NT2/D1 (cell line): ENCODE measurements around the gene ZNF275.

ENCODE experiments used
- DNase-seq: peaks from one replicate; pipeline ENCODE4 v3.0.0-alpha.2; 2011; ENCODE audit warnings: low read depth, low spot score
- H3K27me3 ChIP-seq: 2 replicates; pipeline ENCODE4 v1.6.0; 2011; ENCODE audit warnings: mild to moderate bottlenecking; ENCODE audit not compliant: insufficient read length, insufficient read depth
- H3K36me3 ChIP-seq: 2 replicates; pipeline ENCODE4 v1.6.1; 2011; ENCODE audit warnings: mild to moderate bottlenecking, low read length, mixed read lengths; ENCODE audit not compliant: insufficient read depth, insufficient read length
- H3K4me1 ChIP-seq: 2 replicates; pipeline ENCODE4 v1.5.1; 2011; ENCODE audit not compliant: insufficient read depth, insufficient read length
- H3K4me3 ChIP-seq: 2 replicates; pipeline ENCODE4 v1.5.1; 2011; ENCODE audit warnings: low read depth; ENCODE audit not compliant: insufficient read length
- H3K9ac ChIP-seq: 2 replicates; pipeline ENCODE4 v1.6.0; 2011; ENCODE audit warnings: low read depth; ENCODE audit not compliant: insufficient read length
- H3K9me3 ChIP-seq: 2 replicates; pipeline ENCODE4 v1.5.1; 2011; ENCODE audit warnings: mild to moderate bottlenecking, low read length; ENCODE audit not compliant: insufficient read depth
- SUZ12 ChIP-seq: IDR thresholded peaks from 2 replicates; pipeline ENCODE4 v1.6.1; 2011; ENCODE audit not compliant: insufficient read length, insufficient read depth; ENCODE audit errors: extremely low read depth
- YY1 ChIP-seq: IDR thresholded peaks from 2 replicates; pipeline ENCODE4 v1.6.1; 2011; ENCODE audit not compliant: insufficient read length, insufficient read depth
- ZNF274 ChIP-seq: IDR thresholded peaks from 2 replicates; pipeline ENCODE4 v1.6.1; 2011; ENCODE audit warnings: mild to moderate bottlenecking, low read depth, low read length

Gene ZNF275

DNA sequence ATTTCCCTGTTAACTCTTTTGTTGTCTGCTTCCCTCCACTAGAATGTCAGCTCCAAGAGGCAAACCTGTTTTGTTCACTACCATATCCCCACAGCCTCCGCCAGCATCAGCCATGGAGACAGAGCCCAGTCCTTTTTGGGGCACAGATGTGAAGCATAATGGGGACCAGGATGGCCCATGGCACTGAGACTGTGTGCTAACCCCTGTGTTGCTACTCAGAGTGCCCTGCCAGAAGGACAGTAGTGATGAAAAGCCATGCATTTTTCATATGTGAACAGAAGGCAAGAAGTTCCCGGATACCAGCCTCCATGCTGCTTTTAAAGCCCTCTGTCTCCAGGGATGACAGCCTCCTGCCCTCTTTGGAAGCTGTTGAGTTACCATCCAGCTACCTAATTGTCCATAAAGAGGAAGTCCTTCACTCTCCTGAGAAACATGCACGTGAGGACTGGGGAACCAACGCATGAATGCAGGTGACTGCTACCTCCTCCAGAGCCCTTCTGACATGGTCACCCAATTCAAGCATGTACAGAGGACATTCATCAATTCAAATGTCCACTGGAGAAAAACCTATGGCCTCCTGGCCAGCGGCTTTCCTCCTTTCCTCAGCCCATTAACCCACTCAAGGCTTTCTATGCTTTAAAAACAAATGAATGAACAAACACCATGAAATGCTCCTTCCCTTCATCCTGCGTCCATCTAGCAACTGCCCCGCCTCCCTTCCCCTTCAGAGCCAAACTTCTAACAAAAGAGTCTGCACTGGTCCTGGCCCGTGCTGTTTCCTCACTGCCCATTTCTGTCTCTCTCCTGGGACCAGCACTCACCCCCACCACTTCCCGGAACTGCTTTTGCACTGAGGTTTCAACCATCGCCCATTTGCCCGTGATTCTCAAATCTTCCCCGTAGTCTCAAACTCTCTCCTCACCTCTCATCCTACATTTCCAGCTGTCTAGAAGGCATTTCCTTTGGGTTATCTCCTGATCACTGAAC, 30.4 kb upstream of the ZNF275 start:
- H3K9ac ChIP-seq = no peak overlapping the region
- H3K36me3 ChIP-seq = no peaks in the 10 kb centered on the region
- TF ChIP-seq SUZ12 = no peak
- no peak for TF ChIP-seq ZNF274
- no peak for TF ChIP-seq YY1
- H3K4me1 ChIP-seq = no peaks in the 10 kb centered on the region
- no peaks in the 10 kb centered on the region for H3K9me3 ChIP-seq
- H3K27me3 ChIP-seq = no peaks in the 10 kb centered on the region
- no peak for DNase-seq
- H3K4me3 ChIP-seq = no peak overlapping the region

DNA sequence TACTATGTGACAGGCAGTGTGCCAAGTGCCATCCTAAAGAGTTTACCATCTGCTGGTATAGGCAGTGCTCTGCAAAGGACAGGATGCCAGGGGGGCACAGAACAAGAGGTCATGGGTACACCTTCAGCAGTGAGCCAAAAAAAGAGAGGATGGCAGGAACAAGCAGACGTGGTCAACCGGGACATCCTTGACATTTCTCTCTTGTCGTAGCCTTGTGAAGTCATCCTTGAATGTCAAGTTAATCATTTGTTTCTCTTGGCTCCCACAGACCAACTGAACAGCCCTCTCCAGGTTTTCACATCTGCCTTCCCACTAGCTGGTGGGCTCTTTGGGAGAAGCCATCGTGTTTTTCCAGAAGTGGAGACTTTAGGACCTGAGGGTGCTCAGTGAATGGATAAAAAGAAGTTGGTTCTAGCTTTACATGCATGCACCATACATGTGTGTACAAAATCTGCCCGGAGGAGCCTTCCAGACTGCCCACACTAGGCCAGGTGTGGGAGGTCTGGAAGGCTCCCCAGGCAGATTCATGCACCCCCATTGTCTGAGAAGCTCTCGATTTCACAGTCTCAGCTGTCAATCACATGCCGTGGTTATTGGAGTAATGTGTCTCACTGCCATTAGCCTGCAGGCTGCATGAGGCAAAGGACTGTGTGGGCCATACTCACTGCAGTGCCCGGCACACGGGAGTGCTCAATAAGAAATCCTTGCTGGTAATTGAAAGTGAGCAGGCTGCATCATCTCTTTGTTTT, 28.8 kb upstream of the ZNF275 start:
- Histone ChIP-seq H3K9ac (no peak overlapping the region), H3K9me3 (no peaks in the 10 kb centered on the region), H3K4me3 (no peak overlapping the region), H3K36me3 (no peaks in the 10 kb centered on the region), H3K4me1 (no peaks in the 10 kb centered on the region), H3K27me3 (no peaks in the 10 kb centered on the region)
- TF ChIP-seq YY1 (no peak), ZNF274 (no peak), SUZ12 (no peak)
- no peak for DNase-seq

DNA sequence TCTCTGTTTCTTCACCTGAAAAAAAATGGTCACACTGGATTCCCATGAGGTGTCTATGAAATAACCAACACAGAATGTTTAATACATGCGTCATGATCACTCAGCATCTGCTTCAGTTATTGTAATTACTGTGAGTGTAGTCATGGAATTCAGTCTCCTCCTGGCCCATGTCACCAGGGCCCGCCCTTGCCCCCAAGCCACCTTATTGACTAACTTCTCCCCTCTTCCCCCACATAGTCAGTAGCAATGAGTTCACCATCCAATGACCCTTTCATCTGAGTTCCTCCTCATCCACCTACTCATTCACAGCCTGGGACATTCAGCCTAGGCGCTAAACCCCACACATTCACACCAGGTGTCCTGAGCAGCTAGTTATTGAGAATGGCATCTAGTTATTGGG, 28.0 kb upstream of the ZNF275 start:
- no peak overlapping the region for H3K4me3 ChIP-seq
- H3K36me3 ChIP-seq = no peaks in the 10 kb centered on the region
- no peaks in the 10 kb centered on the region for H3K27me3 ChIP-seq
- no peak for TF ChIP-seq ZNF274
- no peak for TF ChIP-seq YY1
- TF ChIP-seq SUZ12 = no peak
- no peaks in the 10 kb centered on the region for H3K9me3 ChIP-seq
- no peaks in the 10 kb centered on the region for H3K4me1 ChIP-seq
- no peak overlapping the region for H3K9ac ChIP-seq
- DNase-seq = no peak

GRCh38 chrX:153306527-153307115, 27.3 kb upstream of the ZNF275 start:
- Histone ChIP-seq H3K4me3 (no peak overlapping the region), H3K9ac (no peak overlapping the region), H3K27me3 (no peaks in the 10 kb centered on the region), H3K9me3 (no peaks in the 10 kb centered on the region), H3K36me3 (no peaks in the 10 kb centered on the region), H3K4me1 (no peaks in the 10 kb centered on the region)
- DNase-seq = no peak
- no peak for TF ChIP-seq SUZ12
- no peak for TF ChIP-seq YY1
- TF ChIP-seq ZNF274 = no peak

DNA sequence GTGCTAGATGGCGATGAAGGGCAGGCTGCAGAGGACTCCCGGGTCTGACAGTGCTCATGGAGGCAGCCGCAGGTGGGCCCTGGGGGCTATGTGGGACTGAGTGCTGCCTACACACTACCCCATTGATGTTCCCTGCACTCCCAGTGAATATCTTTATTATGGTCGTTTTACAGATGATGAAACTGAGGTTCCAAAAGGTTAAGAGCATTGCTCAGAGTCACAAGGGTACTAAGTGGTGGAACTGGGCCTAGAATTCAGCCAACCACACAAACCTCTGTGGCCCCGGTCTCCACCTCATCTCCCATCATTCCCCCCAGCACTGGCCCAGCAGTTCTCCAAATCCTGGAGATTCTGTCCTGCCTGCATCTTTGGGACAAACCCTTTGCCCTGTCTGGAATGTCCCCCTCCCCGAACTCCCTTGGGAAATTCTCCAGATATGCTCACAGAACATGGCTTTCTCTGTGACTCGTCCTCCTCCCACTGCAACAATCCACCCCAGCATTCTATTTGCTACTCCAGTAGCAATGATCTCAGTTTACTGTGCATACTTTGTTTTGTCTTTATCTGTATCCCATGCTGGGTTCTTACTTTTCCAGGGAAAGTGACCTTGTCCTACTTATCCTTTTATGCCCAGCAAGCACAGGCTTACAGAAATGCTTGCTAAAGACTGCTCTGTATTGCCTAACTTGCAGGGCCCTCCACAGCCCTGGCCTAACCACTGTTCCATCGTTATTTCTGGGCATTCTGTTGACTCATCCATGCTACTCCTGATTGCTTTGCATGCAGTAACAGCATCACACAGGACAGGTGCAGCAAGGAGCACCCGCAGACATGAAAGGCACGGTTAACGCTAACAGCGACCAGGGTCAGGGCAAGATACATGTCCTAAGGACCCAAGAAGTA, 26.4 kb upstream of the ZNF275 start:
- DNase-seq = no peak
- TF ChIP-seq ZNF274 (no peak), SUZ12 (no peak), YY1 (no peak)
- no peaks in the 10 kb centered on the region for H3K27me3 ChIP-seq
- no peak overlapping the region for H3K9ac ChIP-seq
- H3K4me1 ChIP-seq = no peaks in the 10 kb centered on the region
- H3K36me3 ChIP-seq = no peaks in the 10 kb centered on the region
- no peak overlapping the region for H3K4me3 ChIP-seq
- no peaks in the 10 kb centered on the region for H3K9me3 ChIP-seq

- H3K4me1 ChIP-seq = no peaks in the 10 kb centered on the region
- no peaks in the 10 kb centered on the region for H3K27me3 ChIP-seq
- no peak for DNase-seq
Observed at GRCh38 chrX:153310901-153311300, 23.1 kb upstream of the ZNF275 start.

More at GRCh38 chrX:153310901-153311300, 23.1 kb upstream of the ZNF275 start:
- Histone ChIP-seq H3K4me3 (no peak overlapping the region), H3K36me3 (no peaks in the 10 kb centered on the region), H3K9me3 (no peaks in the 10 kb centered on the region), H3K9ac (no peak overlapping the region)
- no peak for TF ChIP-seq SUZ12
- no peak for TF ChIP-seq YY1
- TF ChIP-seq ZNF274 = no peak
